OCI-LY3 (cell line): ENCODE data around the gene AGBL4.

ENCODE experiments used
- EZH2phosphoT487 ChIP-seq: fragments of 200-600 bp; shearing (Covaris generic); IDR thresholded peaks from 2 replicates; pipeline ENCODE4 v1.6.1; 2018; ENCODE audit warnings: antibody characterized with exemption, mixed run types, low read depth
- TF ChIP-seq, protein P1 (sequence below): fragments of 200-600, 300-600 bp; sonication (generic); IDR thresholded peaks from 2 replicates; pipeline ENCODE4 v1.5.1; 2014; ENCODE audit warnings: antibody characterized with exemption, low read length, low read depth

DNA sequence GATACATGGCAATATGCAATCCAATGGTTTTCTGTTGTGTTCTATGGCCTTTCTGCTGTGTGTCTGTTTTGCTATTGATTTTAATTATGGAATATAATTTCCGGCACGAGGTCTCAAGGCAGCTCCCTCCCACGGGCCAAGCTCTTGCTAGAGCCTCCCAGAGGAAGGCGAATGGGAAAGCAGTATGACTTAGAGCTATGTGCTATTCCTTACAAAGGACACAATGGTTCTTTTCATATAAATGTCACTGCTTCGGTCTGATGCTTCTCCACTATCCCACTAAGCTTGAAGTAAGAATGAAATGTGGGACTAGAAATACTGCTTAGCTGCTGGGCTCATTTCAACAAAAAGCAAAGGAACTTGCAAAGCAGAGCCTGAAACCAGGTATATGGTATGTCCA, 924.9 kb downstream of the AGBL4 start:
- TF ChIP-seq, protein P1, sequence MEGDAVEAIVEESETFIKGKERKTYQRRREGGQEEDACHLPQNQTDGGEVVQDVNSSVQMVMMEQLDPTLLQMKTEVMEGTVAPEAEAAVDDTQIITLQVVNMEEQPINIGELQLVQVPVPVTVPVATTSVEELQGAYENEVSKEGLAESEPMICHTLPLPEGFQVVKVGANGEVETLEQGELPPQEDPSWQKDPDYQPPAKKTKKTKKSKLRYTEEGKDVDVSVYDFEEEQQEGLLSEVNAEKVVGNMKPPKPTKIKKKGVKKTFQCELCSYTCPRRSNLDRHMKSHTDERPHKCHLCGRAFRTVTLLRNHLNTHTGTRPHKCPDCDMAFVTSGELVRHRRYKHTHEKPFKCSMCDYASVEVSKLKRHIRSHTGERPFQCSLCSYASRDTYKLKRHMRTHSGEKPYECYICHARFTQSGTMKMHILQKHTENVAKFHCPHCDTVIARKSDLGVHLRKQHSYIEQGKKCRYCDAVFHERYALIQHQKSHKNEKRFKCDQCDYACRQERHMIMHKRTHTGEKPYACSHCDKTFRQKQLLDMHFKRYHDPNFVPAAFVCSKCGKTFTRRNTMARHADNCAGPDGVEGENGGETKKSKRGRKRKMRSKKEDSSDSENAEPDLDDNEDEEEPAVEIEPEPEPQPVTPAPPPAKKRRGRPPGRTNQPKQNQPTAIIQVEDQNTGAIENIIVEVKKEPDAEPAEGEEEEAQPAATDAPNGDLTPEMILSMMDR: no peak
- no peak for TF ChIP-seq EZH2phosphoT487
